ENCODE data around the gene FBLN2. TPM values are rescaled to one million over a fixed set of nuclear protein-coding genes. Genes with fewer than 3 reads are reported as not detected.
A peak's percentile ranks its signal among the peaks of the same experiment; 100 is the strongest.
"Not testable (repeated sequence)": the region's sequence is repeated elsewhere in the genome, so short reads cannot be mapped to it uniquely, and the experiment has no call there.

Gene FBLN2
- total RNA-seq, 1 donor from 2014 or later, result 10.4 TPM

DNA sequence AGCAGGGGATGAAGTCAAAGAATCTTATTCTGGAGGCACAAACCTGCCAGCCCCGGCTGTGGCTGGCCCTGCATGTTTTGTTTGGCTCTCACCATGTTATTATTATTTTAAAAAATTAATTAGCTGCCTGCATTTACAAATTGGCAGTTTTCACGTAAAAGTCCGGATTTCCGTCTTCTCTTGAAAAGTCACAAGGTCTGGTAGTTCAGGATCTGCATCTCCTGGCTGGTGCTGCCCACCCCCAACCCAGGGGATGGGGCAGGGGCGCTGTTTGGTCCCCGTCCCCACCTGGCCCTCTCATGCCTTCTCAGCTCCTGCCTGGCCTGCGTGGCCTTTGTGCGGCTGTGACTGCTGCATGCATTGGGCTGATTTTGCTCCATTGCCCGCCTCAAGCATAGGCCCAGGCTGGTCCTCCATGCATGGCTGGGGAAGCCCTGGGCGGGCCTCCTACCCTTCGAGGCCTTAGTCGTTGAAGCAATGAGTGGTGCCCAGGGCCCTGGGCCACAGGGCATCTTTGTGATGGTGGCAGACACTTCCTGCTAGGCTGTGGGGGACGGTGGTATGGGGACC, 2.0 kb downstream of the FBLN2 start:
- ATAC-seq, result no peak

- no peak for ATAC-seq
These were observed 4.1 kb downstream of the FBLN2 start for GRCh38 chr3:13552857-13553652.

DNA sequence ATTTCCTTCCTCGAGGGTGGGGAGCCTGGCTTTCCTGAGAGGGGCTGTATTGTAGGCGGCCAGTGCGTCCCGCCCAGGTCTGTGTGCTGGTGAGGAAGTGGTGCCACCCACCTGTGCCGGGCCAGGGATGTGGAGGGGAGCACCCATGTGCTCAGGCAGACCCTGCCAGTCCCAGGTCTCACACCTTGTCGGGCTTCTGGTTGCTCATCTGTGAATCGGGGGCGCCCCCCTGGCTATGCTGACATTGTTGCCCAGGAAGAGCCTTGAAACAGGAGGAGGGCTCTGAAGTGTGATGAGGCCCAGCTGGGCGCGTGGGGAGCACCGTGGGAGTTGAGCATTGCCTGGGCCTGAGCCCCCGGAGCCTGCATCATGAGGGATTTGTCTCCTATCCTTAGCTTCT, 4.8 kb downstream of the FBLN2 start:
- no peak for ATAC-seq

DNA sequence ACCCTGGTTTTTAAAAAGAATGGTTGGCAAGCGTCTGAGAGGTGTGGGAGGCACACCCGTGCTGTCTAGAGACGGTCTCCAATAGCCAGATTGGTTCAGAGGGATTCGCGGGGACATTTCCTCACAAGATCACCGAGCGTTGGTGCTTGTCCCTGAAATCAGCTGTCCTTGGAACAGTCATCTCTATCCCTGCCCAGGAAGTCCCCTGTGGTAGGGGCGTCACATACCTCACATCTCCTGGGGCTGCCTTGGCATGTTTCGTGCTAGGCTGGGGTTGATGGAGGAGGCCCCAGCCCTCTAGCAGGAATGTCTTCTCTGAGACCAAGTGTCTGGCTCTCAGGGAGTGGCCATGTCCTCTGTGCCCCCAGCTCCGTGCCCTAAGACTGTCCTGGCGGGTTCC, 6.8 kb downstream of the FBLN2 start:
- ATAC-seq, result no peak

DNA sequence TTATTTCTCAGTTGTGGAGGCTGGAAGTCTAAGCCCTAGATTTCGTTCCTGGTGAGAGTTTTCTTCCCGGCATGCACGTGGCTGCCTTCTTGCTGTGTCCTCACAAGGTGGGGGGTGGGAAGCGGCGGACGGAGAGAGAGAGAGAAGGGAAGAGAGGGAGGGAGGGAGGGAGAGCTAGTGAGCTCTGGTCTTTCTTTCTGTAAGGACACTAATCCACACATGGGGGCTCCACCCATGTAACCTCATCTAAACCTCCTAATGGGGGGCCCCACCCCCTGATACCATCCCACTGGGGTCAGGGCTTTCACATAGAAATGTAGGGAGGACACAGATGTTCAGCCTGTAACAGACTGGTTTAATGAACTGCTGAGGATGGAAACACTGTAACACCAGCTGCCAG, 7.3 kb downstream of the FBLN2 start:
- ATAC-seq, result no peak

DNA sequence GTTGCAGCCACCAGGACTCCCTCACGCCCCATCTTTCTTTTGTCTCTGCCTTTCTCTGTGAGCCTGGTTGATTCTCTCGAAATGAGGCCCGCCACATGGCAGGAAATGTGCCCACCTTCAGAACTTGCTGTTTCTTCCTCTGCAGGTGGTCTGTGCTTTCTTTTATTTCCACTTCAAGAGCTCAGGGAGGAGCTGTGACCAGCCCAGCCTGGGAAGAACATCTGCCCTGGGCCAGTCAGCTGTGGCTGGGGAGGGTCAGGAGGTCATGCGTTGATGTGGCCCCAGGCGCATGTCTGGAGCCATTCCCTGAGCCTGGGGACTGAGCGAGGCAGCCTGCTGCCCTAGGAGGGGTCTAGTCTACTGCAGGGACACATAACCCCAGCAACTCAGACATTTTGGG, 8.0 kb downstream of the FBLN2 start:
- no peak for ATAC-seq

DNA sequence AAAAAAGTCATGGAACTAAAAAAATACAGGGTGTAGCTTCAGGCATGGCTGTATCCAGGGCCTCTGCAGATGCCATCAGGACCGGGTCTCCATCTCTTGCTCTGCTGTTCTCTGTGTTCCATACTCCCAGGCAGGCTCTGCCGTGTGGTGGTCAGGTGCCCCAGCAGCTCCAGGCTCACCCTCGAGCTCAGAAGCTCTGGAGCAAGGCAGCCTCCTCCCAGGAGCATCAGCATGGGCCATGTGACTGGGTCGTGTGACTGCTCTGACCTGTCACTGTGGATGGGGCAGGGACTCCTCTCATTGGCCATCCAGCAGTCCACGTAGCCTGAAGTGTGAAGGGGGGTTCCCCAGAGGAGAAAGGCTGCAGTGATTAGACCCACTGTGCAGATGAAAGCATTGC, 8.5 kb downstream of the FBLN2 start:
- no peak for ATAC-seq

GRCh38 chr3:13557926-13558325, 9.0 kb downstream of the FBLN2 start:
- no peak for ATAC-seq

DNA sequence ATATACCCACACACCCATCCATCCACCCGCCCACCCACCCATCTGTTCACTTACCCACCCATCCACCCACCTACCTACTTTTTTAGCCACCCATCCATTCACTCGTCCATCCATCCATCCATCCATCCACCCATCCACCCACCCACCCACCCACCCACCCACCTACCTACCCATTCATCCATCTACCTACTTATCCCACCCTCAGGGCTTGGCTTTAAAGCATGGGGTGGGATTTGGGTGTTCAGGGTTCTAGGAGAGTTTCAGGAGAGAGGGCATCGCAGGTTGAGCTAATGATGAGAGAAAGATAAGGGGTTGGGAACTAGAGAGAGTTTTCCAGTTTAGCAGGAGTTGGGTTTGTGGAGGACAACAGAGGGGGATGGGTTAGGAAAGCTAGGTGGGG, 9.7 kb downstream of the FBLN2 start:
- no peak for ATAC-seq

GRCh38 chr3:13559764-13560525, 11.0 kb downstream of the FBLN2 start:
- peak; percentile 32 for ATAC-seq

DNA sequence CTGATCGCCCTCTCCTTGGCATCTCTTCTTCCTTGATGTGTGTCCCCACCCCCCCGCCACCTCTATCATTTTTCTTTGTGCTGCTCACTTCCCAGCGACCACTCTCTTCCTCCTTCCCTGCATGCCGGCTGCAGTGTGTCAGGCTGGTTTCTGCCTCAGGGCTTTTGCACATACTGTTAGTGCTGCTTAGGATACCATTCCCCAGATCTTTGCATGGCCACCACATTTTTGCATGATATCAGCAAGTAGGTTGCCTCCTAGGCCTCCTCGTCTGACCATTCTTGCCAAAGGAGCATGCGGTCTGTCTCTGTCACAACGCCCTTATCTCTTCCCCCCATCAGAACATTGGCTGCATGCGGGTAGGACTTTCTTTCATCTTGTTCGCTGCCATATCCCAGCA, 12.5 kb downstream of the FBLN2 start:
- ATAC-seq, result no peak

- no peak for ATAC-seq
These were observed 13.0 kb downstream of the FBLN2 start for GRCh38 chr3:13561967-13562366.

- ATAC-seq, result not testable (repeated sequence)
These were observed 13.5 kb downstream of the FBLN2 start for GRCh38 chr3:13562421-13562820.

- ATAC-seq, result no peak
These were observed 14.4 kb downstream of the FBLN2 start for GRCh38 chr3:13563321-13563720.

GRCh38 chr3:13563911-13564310, 15.0 kb downstream of the FBLN2 start:
- ATAC-seq, result no peak

DNA sequence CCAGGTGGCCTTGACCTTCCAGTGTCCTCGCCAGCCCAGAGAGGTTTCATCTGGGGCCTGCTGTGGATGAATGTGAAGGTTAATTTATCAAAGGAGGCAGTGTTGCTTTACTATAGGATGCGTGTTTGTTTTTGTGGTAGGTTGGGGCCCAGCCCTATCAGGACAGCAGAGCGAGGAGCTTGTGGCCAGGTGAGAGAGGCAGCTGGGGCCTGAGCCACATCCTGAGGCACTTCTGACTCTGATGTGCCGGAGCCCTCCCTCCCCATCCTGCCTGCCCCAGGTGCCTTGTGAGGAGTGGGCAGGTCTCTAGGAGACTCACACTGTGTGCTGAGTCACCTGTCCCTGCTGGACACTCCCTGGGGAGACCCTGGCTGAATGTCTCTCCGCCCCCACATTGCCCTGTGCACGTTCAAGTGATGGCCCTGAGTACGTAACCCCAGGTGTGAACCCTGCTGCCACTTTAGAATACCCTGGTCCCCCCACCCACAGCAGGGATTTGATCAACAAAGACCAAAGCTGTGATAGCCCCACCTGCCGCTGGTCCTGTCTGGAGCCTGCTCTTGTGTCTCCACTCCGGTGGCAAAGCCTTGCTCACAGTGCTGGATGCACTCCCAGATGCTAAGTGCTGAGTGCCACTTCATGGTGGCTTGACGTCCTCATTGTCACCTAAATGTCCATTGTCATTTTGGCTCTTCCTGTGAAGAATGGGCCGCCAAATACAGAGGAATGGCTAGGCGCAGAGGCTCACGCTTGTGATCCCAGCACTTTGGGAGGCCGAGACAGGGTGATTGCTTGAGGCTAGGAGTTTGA, 16.0 kb downstream of the FBLN2 start:
- no peak for ATAC-seq

DNA sequence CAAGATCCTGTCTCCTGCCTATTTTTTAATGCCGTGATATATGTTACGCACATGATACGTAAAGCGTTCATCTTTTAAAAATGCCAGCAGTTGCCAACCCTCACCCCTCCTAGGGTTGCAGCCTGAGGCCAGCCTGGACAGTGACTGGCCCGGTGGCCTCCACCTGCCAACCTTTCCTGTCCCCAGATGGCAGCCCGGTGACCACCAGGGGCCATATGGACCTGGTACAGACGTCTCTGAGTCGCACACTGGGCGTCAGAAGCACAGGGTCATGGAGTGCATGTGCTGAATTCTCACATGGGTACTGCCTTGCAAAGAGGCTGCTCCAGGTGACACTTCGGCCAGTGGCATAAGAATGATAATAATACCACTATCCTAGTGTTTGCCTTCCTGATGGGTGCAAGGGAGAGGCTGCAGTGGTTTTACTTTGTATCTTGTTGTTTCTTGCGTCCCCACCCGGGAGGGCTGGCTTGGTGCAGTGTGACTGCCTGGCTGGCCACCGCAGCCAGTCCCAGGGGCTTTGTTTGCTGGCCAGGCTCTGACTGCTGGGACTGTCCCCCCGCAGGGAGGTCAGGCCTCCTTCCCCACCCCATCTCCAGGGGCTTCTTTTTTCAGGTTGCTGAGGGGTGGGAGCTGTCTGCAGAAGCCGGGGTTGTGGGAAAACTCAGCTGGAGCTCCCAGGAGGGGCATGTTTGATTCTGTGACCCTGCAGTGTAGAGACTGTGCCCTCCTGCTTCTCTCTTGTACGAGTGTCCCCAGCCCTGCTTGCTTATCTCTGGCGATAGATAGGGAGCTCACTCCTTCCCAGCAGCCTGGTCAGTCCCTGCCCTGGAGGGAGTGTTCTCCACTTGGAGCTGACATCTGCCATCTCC, 16.9 kb downstream of the FBLN2 start:
- ATAC-seq, result no peak

DNA sequence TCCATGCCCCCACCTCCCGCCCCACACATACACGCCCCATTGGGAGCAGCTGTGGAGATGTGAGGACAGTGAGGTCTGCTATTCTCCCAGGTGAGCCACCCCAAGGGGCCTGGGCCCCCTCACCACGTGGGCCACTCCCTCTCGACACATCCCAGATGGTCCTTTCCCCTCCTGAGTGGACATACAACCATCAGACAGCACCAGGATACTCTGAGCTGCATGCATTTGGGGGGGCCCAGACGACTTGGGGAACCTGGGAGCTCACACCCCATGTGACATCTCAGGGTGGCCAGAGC, 17.5 kb downstream of the FBLN2 start:
- no peak for ATAC-seq

- no peak for ATAC-seq
These were observed 17.9 kb downstream of the FBLN2 start for GRCh38 chr3:13566769-13567310.

DNA sequence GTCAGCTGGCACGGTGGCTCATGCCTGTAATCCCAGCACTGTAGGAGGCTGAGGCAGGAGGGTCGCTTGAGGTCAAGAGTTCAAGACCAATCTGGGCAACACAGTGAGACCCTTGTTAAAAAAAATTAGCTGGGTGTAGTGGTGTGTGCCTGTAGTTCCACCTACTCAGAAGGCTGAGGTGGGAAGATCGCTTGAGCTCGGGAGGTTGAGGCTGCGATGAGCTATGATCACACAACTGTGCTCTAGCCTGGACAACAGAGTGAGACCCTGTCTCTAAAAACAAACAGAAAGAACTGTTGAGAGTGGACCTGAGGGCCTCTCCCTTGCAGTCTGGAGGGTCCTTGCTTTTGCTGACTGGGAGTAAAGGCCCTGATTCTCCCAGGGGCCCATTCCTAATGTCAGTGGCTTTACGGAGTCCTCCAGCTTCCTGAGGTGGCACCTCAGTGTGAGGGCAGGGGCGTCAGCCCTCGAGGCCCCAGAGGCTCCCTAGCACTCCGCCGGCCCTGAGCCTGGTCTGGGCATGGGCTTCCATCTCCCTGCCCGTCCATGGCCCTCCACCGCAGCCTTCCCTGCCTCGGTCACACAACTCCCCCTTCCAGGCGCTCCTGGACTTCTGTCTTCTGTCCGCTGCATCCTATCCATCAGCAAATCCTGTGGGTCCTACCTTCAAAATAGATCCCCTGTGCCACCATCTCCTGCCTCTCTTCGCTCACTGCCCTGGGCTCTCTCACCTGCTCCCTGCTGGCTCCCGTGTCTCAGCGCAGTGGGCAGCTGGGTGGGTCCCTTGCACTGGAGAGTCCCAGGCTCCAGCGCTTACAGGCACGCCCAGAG, 19.0 kb downstream of the FBLN2 start:
- ATAC-seq, result no peak

DNA sequence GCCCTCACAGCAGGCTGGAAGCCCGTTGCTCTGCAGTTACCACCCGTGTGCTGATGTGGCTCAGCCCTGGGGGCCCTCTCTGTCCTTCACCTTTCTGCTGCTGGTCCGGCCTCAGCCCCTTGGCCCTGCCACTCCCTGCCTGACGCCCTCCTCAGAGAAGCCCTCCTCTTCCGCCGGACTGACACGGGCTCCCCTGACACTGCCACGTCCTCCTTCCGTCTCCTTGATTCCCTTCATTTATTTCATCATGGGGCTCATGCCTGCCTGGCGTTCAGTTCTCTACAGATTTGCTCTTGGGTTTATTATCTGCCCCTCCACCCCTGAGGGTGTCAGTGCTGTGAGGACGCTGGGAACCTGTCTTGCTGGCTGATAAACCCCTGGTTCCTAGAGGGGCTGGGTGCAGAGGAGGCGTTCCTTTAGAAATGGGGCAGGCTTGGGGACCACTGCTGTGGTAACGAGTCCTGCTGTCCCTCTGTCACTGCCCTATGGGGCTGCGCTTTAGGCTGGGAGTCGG, 19.6 kb downstream of the FBLN2 start:
- no peak for ATAC-seq

Data from esophagus mucosa (tissue), 1 donor.